NCI-H2227 treated with DMSO at 0.1 percent for 48 hours (cell line): Measurements from ENCODE around the gene HOXD10.

Experiments used
- DNase-seq: peaks from one replicate; lab custom pipeline; 2025; lab: John Stamatoyannopoulos, UW

The HOXD10 gene

GRCh38 chr2:176151442-176152287 is 35.1 kb downstream of the HOXD10 start, which contains the start of gene HOXD4:
Gene HOXD4 (plus strand): TSS chr2:176151550. CDS start chr2:176151634, 84 bp downstream.
- DNase-seq = no peak

GRCh38 chr2:176152350-176153181 is 36.0 kb downstream of the HOXD10 start:
- DNase-seq = no peak

- DNase-seq = no peak
Measured at GRCh38 chr2:176154576-176155252, 38.1 kb downstream of the HOXD10 start.

GRCh38 chr2:176155356-176156044 is 38.9 kb downstream of the HOXD10 start:
- DNase-seq = no peak

- DNase-seq = no peak
Measured at GRCh38 chr2:176156301-176156806, 39.8 kb downstream of the HOXD10 start.

GRCh38 chr2:176156807-176157498 is 40.4 kb downstream of the HOXD10 start, which contains the start of gene HOXD3:
Gene HOXD3 (plus strand): TSS chr2:176157307. CDS start chr2:176169115, 11,808 bp downstream.
- no peak for DNase-seq

GRCh38 chr2:176157499-176158185 is 41.1 kb downstream of the HOXD10 start:
- DNase-seq = peak; percentile 59

- DNase-seq = peak; percentile 44
Measured at GRCh38 chr2:176158186-176158591, 41.6 kb downstream of the HOXD10 start.

GRCh38 chr2:176158855-176159662 is 42.5 kb downstream of the HOXD10 start:
- no peak for DNase-seq

GRCh38 chr2:176159663-176160250 is 43.2 kb downstream of the HOXD10 start:
- DNase-seq = no peak

GRCh38 chr2:176160251-176160985 is 43.8 kb downstream of the HOXD10 start:
- no peak for DNase-seq

GRCh38 chr2:176160986-176161824 is 44.6 kb downstream of the HOXD10 start:
- no peak for DNase-seq

- DNase-seq = no peak
Measured at GRCh38 chr2:176161825-176162626, 45.4 kb downstream of the HOXD10 start.

- no peak for DNase-seq
Measured at GRCh38 chr2:176162911-176163671, 46.5 kb downstream of the HOXD10 start.

GRCh38 chr2:176163672-176164056 is 47.1 kb downstream of the HOXD10 start:
- DNase-seq = no peak

GRCh38 chr2:176164201-176164600 is 47.6 kb downstream of the HOXD10 start:
- no peak for DNase-seq
